A549 treated with AZD2906 at 1 μM for 4 hours (cell line): ENCODE data around the gene SOAT1. TPM values are rescaled to one million over a fixed set of nuclear protein-coding genes. Genes with fewer than 3 reads are reported as not detected.

Experiments used
- total RNA-seq: library from RNA; stranded (reverse); fragments of 200-300 nt; extraction: Qiagen RNA extraction; gene quantifications from 5 replicates; pipeline ENCODE4 v1.2.3, GENCODE V29; 2022

The SOAT1 gene
- 21.0 to 31.3 TPM (median 28.2 TPM) in 5 replicates for total RNA-seq

DNA sequence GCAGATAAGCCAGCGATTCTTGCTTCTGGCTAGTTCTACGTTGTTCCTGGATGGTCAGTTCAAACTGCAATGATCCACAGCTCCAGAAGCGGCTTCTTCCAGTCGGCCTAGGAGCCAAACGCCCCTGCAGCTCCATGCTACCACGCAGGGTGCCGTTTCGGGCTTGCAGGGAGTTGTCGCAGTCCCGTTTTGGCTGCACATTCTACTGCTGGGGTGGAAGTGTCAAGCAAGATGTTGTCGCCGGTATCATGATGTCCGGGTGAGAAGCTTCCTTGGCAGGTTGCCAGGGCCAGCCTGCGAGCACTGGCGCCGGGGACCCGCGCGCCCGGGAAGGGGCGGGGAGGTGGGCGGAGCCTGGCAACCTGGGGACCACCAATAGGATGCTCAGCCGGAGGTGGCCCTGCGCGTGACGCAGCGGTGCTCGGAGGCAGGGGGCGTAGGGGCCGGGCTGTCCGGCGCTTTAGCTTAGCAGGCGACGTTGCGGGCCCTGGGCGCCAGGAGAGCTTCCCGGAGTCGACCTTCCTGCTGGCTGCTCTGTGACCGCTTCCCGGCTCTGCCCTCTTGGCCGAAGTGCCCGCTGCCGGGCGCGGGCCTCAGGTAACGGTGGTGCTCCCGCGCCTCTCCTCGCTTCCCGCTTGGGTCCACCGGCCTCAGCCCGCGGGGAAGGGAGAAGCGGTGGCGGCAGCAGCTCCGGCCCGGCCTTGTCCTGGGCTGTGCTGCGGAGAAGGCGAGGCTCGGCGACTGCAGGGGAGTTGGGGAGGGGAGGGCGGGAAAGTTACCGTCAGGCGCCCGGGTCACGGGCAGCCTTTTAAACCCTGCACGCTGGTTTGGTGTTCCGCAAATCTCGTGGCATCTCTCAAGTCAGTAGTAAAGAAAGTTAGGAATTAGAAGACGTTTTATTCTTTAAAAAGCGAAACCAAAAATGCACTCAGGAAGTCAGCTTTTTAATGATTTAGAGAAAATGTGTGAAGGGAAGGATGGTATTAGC lies at the start of gene SOAT1:
Gene SOAT1, plus strand, starts transcription at position 458 of the 988 bp plus-strand sequence. CDS start 8,888 bp downstream, outside the sequence.

DNA sequence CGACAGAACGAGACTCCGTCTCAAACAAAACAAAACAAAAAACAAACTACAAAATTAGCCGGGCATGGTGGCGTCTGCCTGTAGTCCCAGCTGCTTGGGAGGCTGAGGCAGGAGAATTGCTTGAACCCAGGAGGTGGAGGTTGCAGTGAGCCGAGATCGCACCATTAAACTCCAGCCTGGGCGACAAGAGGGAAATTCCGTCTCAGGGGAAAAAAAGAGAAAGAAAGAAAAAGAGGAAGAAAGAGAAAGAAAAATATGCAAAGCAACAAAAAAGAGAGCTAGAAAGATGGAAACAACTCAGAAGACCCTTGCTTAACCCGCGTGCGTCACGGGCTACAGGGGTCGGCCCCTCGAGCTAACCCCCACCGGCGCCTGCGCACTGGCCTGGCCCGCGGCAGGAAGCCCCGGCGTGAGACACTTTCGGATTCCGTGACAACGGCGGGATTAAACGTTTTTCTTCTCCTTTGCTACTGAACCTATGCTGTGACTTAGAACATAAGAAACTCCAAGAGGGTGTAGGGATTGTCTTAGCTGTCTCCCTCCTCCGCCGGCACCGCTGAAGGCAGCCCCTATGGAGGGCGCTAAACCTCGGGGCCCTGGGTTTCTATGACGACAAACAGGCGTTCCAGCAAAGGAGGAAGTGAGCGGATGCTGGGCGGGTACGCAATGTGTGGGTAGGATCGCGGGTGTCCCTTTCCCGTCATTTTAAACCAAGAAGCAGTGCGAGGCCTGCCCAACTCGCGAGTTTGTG lies 71.9 kb downstream of the SOAT1 start, which contains the start of gene AXDND1:
Gene AXDND1, plus strand, starts transcription at position 630 of the 751 bp plus-strand sequence. CDS start 539 bp downstream, outside the sequence.

Other genes with a start within 250 kb of the SOAT1 start
- gene TOR3A, start 211.7 kb upstream of the SOAT1 start, total RNA-seq = 37.5 to 41.2 TPM (median 40.1 TPM) in 5 replicates
- gene ABL2, start 64.1 kb upstream of the SOAT1 start, total RNA-seq = 16.3 to 26.2 TPM (median 16.7 TPM) in 5 replicates
- 0.17 to 0.37 TPM (median 0.26 TPM) in 5 replicates for gene AXDND1, start 72.2 kb downstream of the SOAT1 start, total RNA-seq